ENCODE data around the gene KCNK7.

GRCh38 chr11:65589444-65590239 is 6.0 kb downstream of the KCNK7 start:
- TF ChIP-seq CTCF (IDR thresholded peaks at IDR 0.05) (no peak), POLR2AphosphoS5 (IDR thresholded peaks at IDR 0.05) (no peak), POLR2A (IDR thresholded peaks at IDR 0.05) (no peak)
